ENCODE results near the gene GFRAL. TPM values are rescaled to one million over a fixed set of nuclear protein-coding genes. Genes with fewer than 3 reads are reported as not detected.

The GFRAL gene
- total and polyA plus RNA-seq, 2 donors = 0.05 TPM; not detected in 1

GRCh38 chr6:55448451-55448850, 121.2 kb downstream of the GFRAL start:
- Histone ChIP-seq H3K27ac (ENCODE audit: low read depth in 1 of 2, low read length in 1 of 2) (no peak overlapping the region), H3K4me3 (ENCODE audit: low read length in 2 of 2) (no peak overlapping the region), H3K36me3 (ENCODE audit: control insufficient read depth in 2 of 2, insufficient read depth in 2 of 2, low read length in 1 of 2) (no peaks in the 10 kb centered on the region), H3K4me1 (ENCODE audit: control insufficient read depth in 2 of 2, insufficient read depth in 2 of 2, low read length in 2 of 2) (no peaks in the 10 kb centered on the region), H3K27me3 (ENCODE audit: control insufficient read depth in 2 of 2, insufficient read depth in 1 of 2, low read length in 1 of 2) (no peaks in the 10 kb centered on the region), H3K9me3 (ENCODE audit: control insufficient read depth in 2 of 2, insufficient read depth in 1 of 2, low read length in 1 of 2) (no peaks in the 10 kb centered on the region)
- DNase-seq (ENCODE audit: low read depth in 6 of 9, low spot score in 9 of 9) = no peak

GRCh38 chr6:55449225-55449624, 122.0 kb downstream of the GFRAL start:
- H3K4me3 ChIP-seq (ENCODE audit: low read length in 2 of 2) = no peak overlapping the region
- no peak overlapping the region for H3K27ac ChIP-seq (ENCODE audit: low read depth in 1 of 2, low read length in 1 of 2)
- DNase-seq (ENCODE audit: low read depth in 6 of 9, low spot score in 9 of 9) = no peak
- H3K36me3 ChIP-seq (ENCODE audit: control insufficient read depth in 2 of 2, insufficient read depth in 2 of 2, low read length in 1 of 2) = no peaks in the 10 kb centered on the region
- 75% methylated on average over 3 of the region's 3 CpGs for WGBS
- no peaks in the 10 kb centered on the region for H3K27me3 ChIP-seq (ENCODE audit: control insufficient read depth in 2 of 2, insufficient read depth in 1 of 2, low read length in 1 of 2)
- no peaks in the 10 kb centered on the region for H3K9me3 ChIP-seq (ENCODE audit: control insufficient read depth in 2 of 2, insufficient read depth in 1 of 2, low read length in 1 of 2)
- H3K4me1 ChIP-seq (ENCODE audit: control insufficient read depth in 2 of 2, insufficient read depth in 2 of 2, low read length in 2 of 2) = no peaks in the 10 kb centered on the region

- no peaks in the 10 kb centered on the region for H3K9me3 ChIP-seq (ENCODE audit: control insufficient read depth in 2 of 2, insufficient read depth in 1 of 2, low read length in 1 of 2)
- H3K4me1 ChIP-seq (ENCODE audit: control insufficient read depth in 2 of 2, insufficient read depth in 2 of 2, low read length in 2 of 2) = no peaks in the 10 kb centered on the region
- DNase-seq (ENCODE audit: low read depth in 6 of 9, low spot score in 9 of 9) = no peak
- H3K27ac ChIP-seq (ENCODE audit: low read depth in 1 of 2, low read length in 1 of 2) = no peak overlapping the region
- H3K36me3 ChIP-seq (ENCODE audit: control insufficient read depth in 2 of 2, insufficient read depth in 2 of 2, low read length in 1 of 2) = no peaks in the 10 kb centered on the region
- WGBS = 66% methylated on average over 2 of the region's 2 CpGs
- no peaks in the 10 kb centered on the region for H3K27me3 ChIP-seq (ENCODE audit: control insufficient read depth in 2 of 2, insufficient read depth in 1 of 2, low read length in 1 of 2)
- no peak overlapping the region for H3K4me3 ChIP-seq (ENCODE audit: low read length in 2 of 2)
Observed at GRCh38 chr6:55450005-55450404, 122.7 kb downstream of the GFRAL start.

Other genes starting within 250 kb of the GFRAL start
- gene HCRTR2, start 153.0 kb upstream of the GFRAL start, total RNA-seq = 0.09 TPM
- gene HCRTR2, start 153.0 kb upstream of the GFRAL start, polyA plus RNA-seq = 0.07 TPM

Data from thymus (tissue), 11 donors.